ENCODE results near the gene ABCA1. TPM values are rescaled to one million over a fixed set of nuclear protein-coding genes. Genes with fewer than 3 reads are reported as not detected.
"Not testable (repeated sequence)": the region's sequence is repeated elsewhere in the genome, so short reads cannot be mapped to it uniquely, and the experiment has no call there.

Gene ABCA1
- total RNA-seq, 2 donors from 2014 or later = 4.9 to 5.0 TPM

- H3K4me1 Mint-ChIP-seq (ENCODE audit: low read depth in 2 of 2) = no peaks in the 10 kb centered on the region
- no peak for DNase-seq (ENCODE audit: low spot score)
- no peak overlapping the region for H3K27ac Mint-ChIP-seq
- H3K9me3 Mint-ChIP-seq = no peaks in the 10 kb centered on the region
- no peaks in the 10 kb centered on the region for H3K36me3 Mint-ChIP-seq
- ATAC-seq = no peak
- H3K4me3 Mint-ChIP-seq = no peak overlapping the region
- H3K27me3 Mint-ChIP-seq = peaks cover 5 to 8% of the 10 kb centered on the region in 2 donors
Observed at GRCh38 chr9:104868303-104868686, 59.7 kb downstream of the ABCA1 start.

GRCh38 chr9:104866191-104866590, 61.8 kb downstream of the ABCA1 start:
- Mint-ChIP-seq H3K9me3 (no peaks in the 10 kb centered on the region), H3K27ac (no peak overlapping the region), H3K27me3 (peaks cover 5 to 10% of the 10 kb centered on the region in 2 donors), H3K4me3 (no peak overlapping the region), H3K4me1 (ENCODE audit: low read depth in 2 of 2) (no peaks in the 10 kb centered on the region), H3K36me3 (no peaks in the 10 kb centered on the region)
- no peak for DNase-seq (ENCODE audit: low spot score)
- no peak for ATAC-seq

DNA sequence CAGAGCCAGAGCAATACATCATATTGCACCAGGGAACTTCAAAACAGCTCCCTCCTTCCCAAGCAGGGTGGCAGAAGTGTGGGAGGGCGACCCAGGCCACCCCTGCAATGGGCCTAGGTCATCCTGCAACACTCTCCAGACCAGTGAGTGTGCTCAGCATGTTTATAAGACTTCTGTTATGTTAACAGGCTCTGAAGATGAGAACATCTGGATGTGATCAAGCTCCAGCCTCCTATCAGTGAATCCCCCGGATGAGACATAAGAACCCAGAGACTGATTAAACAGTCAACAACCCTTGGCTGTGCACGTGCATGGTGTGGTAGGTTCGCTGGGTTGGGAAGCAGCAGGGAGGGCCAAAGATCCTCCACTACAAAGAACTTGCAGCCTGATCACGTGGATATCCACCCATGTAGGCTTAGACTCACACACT, 63.3 kb downstream of the ABCA1 start:
- H3K4me3 Mint-ChIP-seq = no peak overlapping the region
- H3K9me3 Mint-ChIP-seq = no peaks in the 10 kb centered on the region
- H3K4me1 Mint-ChIP-seq (ENCODE audit: low read depth in 2 of 2) = no peaks in the 10 kb centered on the region
- no peaks in the 10 kb centered on the region for H3K36me3 Mint-ChIP-seq
- DNase-seq (ENCODE audit: low spot score) (no peak), ATAC-seq (no peak)
- H3K27ac Mint-ChIP-seq = no peak overlapping the region
- H3K27me3 Mint-ChIP-seq = peaks cover 5 to 10% of the 10 kb centered on the region in 2 donors

GRCh38 chr9:104863180-104863883, 64.6 kb downstream of the ABCA1 start:
- DNase-seq (ENCODE audit: low spot score) (no peak), ATAC-seq (peak; percentile 55 to 62)
- Mint-ChIP-seq H3K4me1 (ENCODE audit: low read depth in 2 of 2) (no peaks in the 10 kb centered on the region), H3K36me3 (no peaks in the 10 kb centered on the region), H3K27me3 (peaks cover 2 to 10% of the 10 kb centered on the region in 2 donors), H3K9me3 (no peaks in the 10 kb centered on the region), H3K4me3 (no peak overlapping the region), H3K27ac (no peak overlapping the region)

DNA sequence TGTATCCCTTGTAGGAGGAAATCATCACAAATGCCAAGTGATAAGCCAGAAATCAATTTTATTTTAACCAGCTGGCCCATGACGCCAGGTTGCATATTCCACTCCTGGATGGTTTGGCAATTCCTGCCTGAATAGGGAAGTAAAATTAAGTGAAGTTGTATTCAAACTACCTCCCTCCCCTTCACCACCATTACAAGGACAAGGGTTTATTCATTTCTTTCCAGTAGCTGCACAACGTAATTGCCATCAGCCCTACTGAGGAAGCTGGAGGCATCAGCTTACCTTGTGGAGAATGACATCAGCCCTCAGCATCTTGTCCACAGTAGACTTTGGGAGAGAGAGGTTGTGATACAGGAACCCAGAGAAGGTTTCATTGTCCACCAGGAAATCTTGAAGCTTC, 66.6 kb downstream of the ABCA1 start:
- ATAC-seq (no peak), DNase-seq (ENCODE audit: low spot score) (no peak)
- Mint-ChIP-seq H3K36me3 (no peaks in the 10 kb centered on the region), H3K27me3 (peaks cover 0 to 7% of the 10 kb centered on the region in 2 donors), H3K4me1 (ENCODE audit: low read depth in 2 of 2) (no peaks in the 10 kb centered on the region), H3K9me3 (no peaks in the 10 kb centered on the region), H3K27ac (no peak overlapping the region), H3K4me3 (no peak overlapping the region)

GRCh38 chr9:104860263-104860662, 67.7 kb downstream of the ABCA1 start:
- no peaks in the 10 kb centered on the region for H3K36me3 Mint-ChIP-seq
- H3K4me3 Mint-ChIP-seq = no peak overlapping the region
- DNase-seq (ENCODE audit: low spot score) = no peak
- no peak overlapping the region for H3K27ac Mint-ChIP-seq
- no peaks in the 10 kb centered on the region for H3K9me3 Mint-ChIP-seq
- no peak for ATAC-seq
- H3K4me1 Mint-ChIP-seq (ENCODE audit: low read depth in 2 of 2) = no peaks in the 10 kb centered on the region
- peaks cover 0 to 2% of the 10 kb centered on the region in 2 donors for H3K27me3 Mint-ChIP-seq

DNA sequence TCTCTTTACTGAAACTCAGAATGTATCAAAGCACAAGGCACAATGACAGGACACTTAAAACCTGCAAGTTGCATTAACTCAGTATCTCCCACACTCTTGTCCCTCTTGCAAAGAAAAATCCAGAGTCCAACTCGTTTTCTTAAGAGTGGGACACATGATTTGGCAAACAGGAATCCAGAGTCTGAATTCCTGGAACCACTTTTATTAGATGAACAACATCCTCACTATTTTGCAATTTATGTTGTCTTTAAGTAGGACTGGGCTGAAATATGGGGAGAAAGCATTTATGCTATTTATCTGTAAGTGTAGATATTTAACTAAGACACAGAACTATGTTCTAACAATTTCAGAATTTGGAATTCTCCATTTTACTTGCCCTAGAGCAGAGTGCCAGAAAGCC, 69.1 kb downstream of the ABCA1 start:
- Mint-ChIP-seq H3K27ac (no peak overlapping the region), H3K9me3 (no peaks in the 10 kb centered on the region), H3K4me1 (ENCODE audit: low read depth in 2 of 2) (no peaks in the 10 kb centered on the region), H3K27me3 (peaks cover 2 to 10% of the 10 kb centered on the region in 2 donors), H3K4me3 (no peak overlapping the region), H3K36me3 (no peaks in the 10 kb centered on the region)
- DNase-seq (ENCODE audit: low spot score) (no peak), ATAC-seq (no peak)

DNA sequence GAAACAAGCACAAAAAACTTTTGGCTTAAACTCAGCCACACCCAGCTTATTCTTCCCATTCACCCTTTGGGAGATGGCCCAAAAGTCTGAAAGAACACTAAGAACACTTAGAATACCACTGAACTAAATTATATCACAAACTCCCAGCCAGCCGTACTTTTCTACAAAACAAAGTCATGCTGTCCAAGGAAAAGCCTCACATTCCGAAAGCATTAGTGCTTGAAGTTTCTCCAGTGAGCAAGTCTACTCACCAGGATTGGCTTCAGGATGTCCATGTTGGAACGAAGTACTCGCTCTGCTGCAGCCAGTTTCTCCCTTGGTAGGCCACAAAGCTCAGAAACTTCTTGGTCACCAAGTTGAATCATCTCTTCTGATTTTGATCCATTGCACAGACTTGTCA, 69.7 kb downstream of the ABCA1 start:
- Mint-ChIP-seq H3K27me3 (peaks cover 2 to 16% of the 10 kb centered on the region in 2 donors), H3K9me3 (no peaks in the 10 kb centered on the region), H3K4me1 (ENCODE audit: low read depth in 2 of 2) (no peaks in the 10 kb centered on the region), H3K36me3 (no peaks in the 10 kb centered on the region), H3K4me3 (no peak overlapping the region), H3K27ac (no peak overlapping the region)
- ATAC-seq (no peak), DNase-seq (ENCODE audit: low spot score) (no peak)

DNA sequence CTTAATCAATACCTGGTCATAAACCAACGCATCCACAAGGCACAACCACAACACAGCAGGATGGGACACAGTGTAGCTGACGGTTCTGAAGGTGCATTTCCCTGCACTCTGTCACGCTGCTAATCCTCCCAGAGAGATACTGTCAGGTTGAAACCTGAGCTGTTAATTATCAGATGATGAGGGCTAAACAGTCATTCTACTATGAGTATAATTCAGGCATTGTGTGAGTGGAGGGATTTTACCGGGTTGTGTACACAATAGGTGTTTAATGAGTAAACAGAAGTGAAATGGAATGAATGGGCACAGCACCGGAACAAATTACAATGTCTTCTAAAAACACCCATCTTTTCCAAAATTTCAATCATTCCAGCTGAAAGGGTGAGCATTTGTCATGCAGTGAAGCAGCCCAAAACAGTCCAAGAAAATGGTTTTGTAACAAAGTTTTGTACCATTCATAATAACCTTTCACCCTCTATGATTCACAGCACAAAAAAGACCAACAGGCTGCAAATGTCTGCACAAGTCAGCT, 71.5 kb downstream of the ABCA1 start:
- H3K4me3 Mint-ChIP-seq = no peak overlapping the region
- DNase-seq (ENCODE audit: low spot score) (no peak), ATAC-seq (no peak)
- no peaks in the 10 kb centered on the region for H3K4me1 Mint-ChIP-seq (ENCODE audit: low read depth in 2 of 2)
- no peaks in the 10 kb centered on the region for H3K9me3 Mint-ChIP-seq
- H3K27ac Mint-ChIP-seq = no peak overlapping the region
- H3K27me3 Mint-ChIP-seq = peaks cover 2 to 20% of the 10 kb centered on the region in 2 donors
- H3K36me3 Mint-ChIP-seq = no peaks in the 10 kb centered on the region

- ATAC-seq = no peak
- peaks cover 6 to 25% of the 10 kb centered on the region in 2 donors for H3K27me3 Mint-ChIP-seq
- no peak overlapping the region for H3K4me3 Mint-ChIP-seq
- no peak for DNase-seq (ENCODE audit: low spot score)
- H3K36me3 Mint-ChIP-seq = no peaks in the 10 kb centered on the region
- H3K27ac Mint-ChIP-seq = no peak overlapping the region
- H3K9me3 Mint-ChIP-seq = no peaks in the 10 kb centered on the region
- H3K4me1 Mint-ChIP-seq (ENCODE audit: low read depth in 2 of 2) = no peaks in the 10 kb centered on the region
Observed at GRCh38 chr9:104855807-104856206, 72.1 kb downstream of the ABCA1 start.

GRCh38 chr9:104855258-104855657, 72.7 kb downstream of the ABCA1 start:
- ATAC-seq; H3K36me3 Mint-ChIP-seq; H3K4me3 Mint-ChIP-seq; H3K4me1 Mint-ChIP-seq (ENCODE audit: low read depth in 2 of 2); H3K27ac Mint-ChIP-seq; H3K9me3 Mint-ChIP-seq; DNase-seq (ENCODE audit: low spot score): not testable (repeated sequence)
- H3K27me3 Mint-ChIP-seq = peaks cover 6 to 25% of the 10 kb centered on the region in 2 donors

GRCh38 chr9:104854613-104855012, 73.3 kb downstream of the ABCA1 start:
- H3K4me1 Mint-ChIP-seq (ENCODE audit: low read depth in 2 of 2) = no peaks in the 10 kb centered on the region
- DNase-seq (ENCODE audit: low spot score) = no peak
- no peak overlapping the region for H3K4me3 Mint-ChIP-seq
- H3K27me3 Mint-ChIP-seq = peaks cover 6 to 25% of the 10 kb centered on the region in 2 donors
- no peak overlapping the region for H3K27ac Mint-ChIP-seq
- no peaks in the 10 kb centered on the region for H3K9me3 Mint-ChIP-seq
- ATAC-seq = no peak
- no peaks in the 10 kb centered on the region for H3K36me3 Mint-ChIP-seq

DNA sequence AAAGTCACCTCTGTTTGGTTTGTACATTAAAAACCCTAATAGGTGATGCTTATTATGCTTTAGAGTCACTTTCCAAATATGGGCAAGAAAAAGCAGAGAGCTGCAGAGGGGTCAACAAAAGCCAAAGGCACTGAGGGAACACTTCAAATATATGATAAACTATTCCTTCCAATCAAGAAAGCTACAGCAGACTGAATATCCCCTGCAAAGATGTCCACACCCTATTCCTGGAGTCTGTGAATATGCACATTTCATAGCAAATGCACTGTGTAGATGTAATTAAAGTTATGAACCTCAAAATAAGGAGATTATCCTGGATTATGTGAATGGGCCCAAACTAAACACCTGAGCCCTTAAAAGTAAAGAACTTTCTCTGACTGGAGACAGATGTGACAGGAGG, 74.3 kb downstream of the ABCA1 start:
- Mint-ChIP-seq H3K4me3 (no peak overlapping the region), H3K9me3 (no peaks in the 10 kb centered on the region), H3K4me1 (ENCODE audit: low read depth in 2 of 2) (no peaks in the 10 kb centered on the region), H3K27me3 (peaks cover 6 to 25% of the 10 kb centered on the region in 2 donors), H3K27ac (no peak overlapping the region), H3K36me3 (no peaks in the 10 kb centered on the region)
- ATAC-seq (no peak), DNase-seq (ENCODE audit: low spot score) (no peak)

DNA sequence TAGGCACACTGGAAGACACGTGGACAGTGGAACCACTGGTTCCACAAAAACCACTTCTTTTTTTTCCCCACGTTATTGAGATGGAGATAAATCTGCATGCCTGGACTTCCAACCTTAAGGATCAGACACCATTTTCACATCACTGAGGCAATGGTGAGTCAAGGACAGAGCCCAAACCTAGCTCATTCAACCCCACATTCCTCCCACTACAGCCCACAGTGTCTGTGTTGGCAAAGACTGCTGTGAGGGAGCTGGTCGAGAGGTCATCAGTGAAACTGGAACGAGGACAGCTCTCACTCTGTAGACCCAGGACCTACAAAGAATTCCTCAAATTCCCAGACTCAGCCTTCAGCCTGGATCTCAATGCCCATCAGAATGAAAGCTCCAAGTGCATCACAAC, 74.8 kb downstream of the ABCA1 start:
- Mint-ChIP-seq H3K4me3 (no peak overlapping the region), H3K27ac (no peak overlapping the region), H3K9me3 (no peaks in the 10 kb centered on the region), H3K27me3 (peaks cover 6 to 25% of the 10 kb centered on the region in 2 donors), H3K36me3 (no peaks in the 10 kb centered on the region), H3K4me1 (ENCODE audit: low read depth in 2 of 2) (no peaks in the 10 kb centered on the region)
- DNase-seq (ENCODE audit: low spot score) (no peak), ATAC-seq (no peak)

- ATAC-seq (no peak), DNase-seq (ENCODE audit: low spot score) (no peak)
- no peaks in the 10 kb centered on the region for H3K9me3 Mint-ChIP-seq
- no peaks in the 10 kb centered on the region for H3K4me1 Mint-ChIP-seq (ENCODE audit: low read depth in 2 of 2)
- H3K4me3 Mint-ChIP-seq = no peak overlapping the region
- no peak overlapping the region for H3K27ac Mint-ChIP-seq
- H3K36me3 Mint-ChIP-seq = no peaks in the 10 kb centered on the region
- H3K27me3 Mint-ChIP-seq = peaks cover 6 to 25% of the 10 kb centered on the region in 2 donors
Observed at GRCh38 chr9:104851546-104851920, 76.4 kb downstream of the ABCA1 start.

Data from natural killer cell treated with Interleukin-12 subunit alpha and Interleukin-12 subunit beta and Interleukin-15 and Interleukin-18, amount 100 ng/mL, for 72 hours (primary cell).